Measurements from ENCODE around the gene FBXW2.
"Not testable (repeated sequence)": the region's sequence is repeated elsewhere in the genome, so short reads cannot be mapped to it uniquely, and the experiment has no call there.

FBXW2 gene

GRCh38 chr9:120777229-120777628 is 16.0 kb downstream of the FBXW2 start:
- DNase-seq = no peak

- no peak for DNase-seq
Measured at GRCh38 chr9:120776788-120777187, 16.4 kb downstream of the FBXW2 start.

- DNase-seq = no peak
Measured at GRCh38 chr9:120775859-120776258, 17.4 kb downstream of the FBXW2 start.

- DNase-seq = no peak
Measured at GRCh38 chr9:120774719-120775118, 18.5 kb downstream of the FBXW2 start.

- no peak for DNase-seq
Measured at GRCh38 chr9:120773256-120773655, 20.0 kb downstream of the FBXW2 start.

- DNase-seq = no peak
Measured at GRCh38 chr9:120770931-120771330, 22.3 kb downstream of the FBXW2 start.

GRCh38 chr9:120768886-120769285 is 24.3 kb downstream of the FBXW2 start:
- DNase-seq = no peak

GRCh38 chr9:120768247-120768646 is 25.0 kb downstream of the FBXW2 start:
- DNase-seq = no peak

- no peak for DNase-seq
Measured at GRCh38 chr9:120767451-120767850, 25.8 kb downstream of the FBXW2 start.

- DNase-seq = no peak
Measured at GRCh38 chr9:120765910-120766425, 27.2 kb downstream of the FBXW2 start.

GRCh38 chr9:120764476-120764875 is 28.7 kb downstream of the FBXW2 start:
- DNase-seq = no peak

GRCh38 chr9:120761006-120761405 is 32.2 kb downstream of the FBXW2 start:
- DNase-seq = no peak

GRCh38 chr9:120759755-120760400 is 33.3 kb downstream of the FBXW2 start:
- DNase-seq = no peak

GRCh38 chr9:120758544-120758943 is 34.7 kb downstream of the FBXW2 start:
- DNase-seq = no peak

- no peak for DNase-seq
Measured at GRCh38 chr9:120757026-120757913, 35.9 kb downstream of the FBXW2 start.

- DNase-seq = no peak
Measured at GRCh38 chr9:120756531-120756930, 36.7 kb downstream of the FBXW2 start.

- peak; percentile 27 for DNase-seq
Measured at GRCh38 chr9:120755810-120756434, 37.3 kb downstream of the FBXW2 start.

- no peak for DNase-seq
Measured at GRCh38 chr9:120755044-120755443, 38.2 kb downstream of the FBXW2 start.

- no peak for DNase-seq
Measured at GRCh38 chr9:120750421-120750820, 42.8 kb downstream of the FBXW2 start.

- not testable (repeated sequence) for DNase-seq
Measured at GRCh38 chr9:120746366-120746765, 46.9 kb downstream of the FBXW2 start.

- no peak for DNase-seq
Measured at GRCh38 chr9:120745278-120745677, 47.9 kb downstream of the FBXW2 start.

- no peak for DNase-seq
Measured at GRCh38 chr9:120742951-120743416, 50.2 kb downstream of the FBXW2 start.

- DNase-seq = no peak
Measured at GRCh38 chr9:120741701-120742100, 51.5 kb downstream of the FBXW2 start.

GRCh38 chr9:120741191-120741590 is 52.0 kb downstream of the FBXW2 start:
- DNase-seq = no peak

All from DMS79 treated with DMSO at 0.1 percent for 48 hours (cell line).